SK-N-SH (cell line): ENCODE measurements around the gene PTPRA. TPM values are rescaled to one million over a fixed set of nuclear protein-coding genes. Genes with fewer than 3 reads are reported as not detected.

Source experiments
- CTCF ChIA-PET: fragments of 300-600, 350-600 bp; formaldehyde crosslinking; extraction: SDS; loops from one replicate; lab custom pipeline; 2021; lab: Yijun Ruan, JAX
- POLR2A ChIA-PET: fragments of 350-600 bp; sonication (Branson Sonifier 250); formaldehyde crosslinking; extraction: SDS; loops from one replicate; lab custom pipeline; 2020; ENCODE audit warnings: antibody characterized with exemption, inconsistent platforms; lab: Yijun Ruan, JAX
- DNase-seq: peaks from one replicate; pipeline ENCODE4 v3.0.0; 2012
- H2AFZ ChIP-seq: fragments of 200-600 bp; sonication (generic); 2 replicates; pipeline ENCODE4 v1.8.1; 2016; ENCODE audit warnings: antibody characterized with exemption, mild to moderate bottlenecking, low read depth
- H3F3A ChIP-seq: fragments of 200-600 bp; sonication (generic); replicated peaks from 2 replicates; pipeline ENCODE3; 2016; ENCODE audit warnings: antibody characterized with exemption, mild to moderate bottlenecking; ENCODE audit not compliant: insufficient read depth
- H3K27ac ChIP-seq, 2 experiments: fragments of 200-500 bp in 1 of 2; fragments of 200-600 bp in 1 of 2; sonication (Bioruptor generic) in 1 of 2; sonication (generic), shearing (Covaris generic) in 1 of 2; 2 replicates each; pipeline versions ENCODE4 v1.5.1 to v1.6.1; 2014 to 2016; ENCODE audit warnings: low read depth in 2 of 2, inconsistent platforms in 1 of 2, low read length in 1 of 2, mild to moderate bottlenecking in 1 of 2, mixed read lengths in 1 of 2
- H3K27me3 ChIP-seq: fragments of 200-600 bp; sonication (generic), shearing (Covaris generic); 2 replicates; pipeline ENCODE4 v1.6.1; 2016; ENCODE audit warnings: mixed run types; ENCODE audit not compliant: insufficient read depth
- H3K36me3 ChIP-seq, 2 experiments: fragments of 200-500 bp in 1 of 2; fragments of 200-600 bp in 1 of 2; sonication (Bioruptor generic) in 1 of 2; sonication (generic) in 1 of 2; replicated peaks in 1 of 2; 2 replicates each; pipeline versions ENCODE3 to v1.5.1; 2014 to 2016; ENCODE audit warnings: low read length in 1 of 2, mild to moderate bottlenecking in 1 of 2; ENCODE audit not compliant: insufficient read depth in 2 of 2, control insufficient read depth in 1 of 2
- H3K4me1 ChIP-seq, 2 experiments: fragments of 200-500 bp in 1 of 2; fragments of 200-600 bp in 1 of 2; sonication (Bioruptor generic) in 1 of 2; sonication (generic), shearing (Covaris generic) in 1 of 2; 2 replicates each; pipeline versions ENCODE4 v1.5.1 to v1.6.1; 2014 to 2016; ENCODE audit warnings: low read depth in 1 of 2, low read length in 1 of 2, mixed run types in 1 of 2; ENCODE audit not compliant: insufficient read depth in 2 of 2, control insufficient read depth in 1 of 2
- H3K4me2 ChIP-seq: fragments of 200-600 bp; sonication (generic), shearing (Covaris generic); 2 replicates; pipeline ENCODE4 v1.6.1; 2017; ENCODE audit warnings: mixed run types
- H3K4me3 ChIP-seq, 2 experiments: fragments of 200-500 bp in 1 of 2; fragments of 200-600 bp in 1 of 2; sonication (Bioruptor generic) in 1 of 2; sonication (generic), shearing (Covaris generic) in 1 of 2; 2 replicates each; pipeline versions ENCODE4 v1.5.1 to v1.8.1; 2014 to 2016; ENCODE audit warnings: low read depth in 2 of 2, inconsistent platforms in 1 of 2, low read length in 1 of 2, mild to moderate bottlenecking in 1 of 2, mixed read lengths in 1 of 2, moderate library complexity in 1 of 2
- H3K79me2 ChIP-seq: fragments of 200-600 bp; sonication (generic); 2 replicates; pipeline ENCODE4 v1.8.1; 2017; ENCODE audit warnings: mild to moderate bottlenecking; ENCODE audit not compliant: insufficient read depth
- H3K9ac ChIP-seq: fragments of 200-600 bp; sonication (generic); 2 replicates; pipeline ENCODE4 v1.6.1; 2017; ENCODE audit warnings: mixed run types
- H3K9me2 ChIP-seq: fragments of 200-600 bp; sonication (generic); 2 replicates; pipeline ENCODE4 v1.6.1; 2017; ENCODE audit warnings: mixed run types
- H3K9me3 ChIP-seq: fragments of 200-600 bp; sonication (generic); 2 replicates; pipeline ENCODE4 v1.6.1; 2017; ENCODE audit warnings: mixed run types, mild to moderate bottlenecking, moderate library complexity
- H4K20me1 ChIP-seq: fragments of 200-600 bp; sonication (generic); 2 replicates; pipeline ENCODE4 v1.6.1; 2017; ENCODE audit warnings: mild to moderate bottlenecking, mixed run types; ENCODE audit not compliant: insufficient read depth
- ELF1 ChIP-seq: IDR thresholded peaks from 2 replicates; pipeline ENCODE4 v1.4.0; 2012
- EP300 ChIP-seq, 2 experiments: IDR thresholded peaks; 2 replicates each; pipeline versions ENCODE4 v1.4.0 to v1.6.1; 2012; ENCODE audit warnings: borderline replicate concordance in 1 of 2, low read depth in 1 of 2, low read length in 1 of 2
- FOSL2 ChIP-seq: IDR thresholded peaks from 2 replicates; pipeline ENCODE4 v1.4.0; 2012; ENCODE audit warnings: low read depth, mild to moderate bottlenecking, moderate library complexity, borderline replicate concordance
- FOXJ3 ChIP-seq: sonication (generic); formaldehyde crosslinking; IDR thresholded peaks from 2 replicates; pipeline ENCODE4 v1.5.1; 2020; ENCODE audit warnings: mild to moderate bottlenecking, missing genetic modification reagents
- GABPA ChIP-seq: IDR thresholded peaks from 2 replicates; pipeline ENCODE4 v1.4.0; 2012; ENCODE audit warnings: low read depth, mild to moderate bottlenecking
- GATA2 ChIP-seq: sonication (generic); formaldehyde crosslinking; IDR thresholded peaks from 2 replicates; pipeline ENCODE4 v1.5.0; 2020; ENCODE audit warnings: mild to moderate bottlenecking, missing genetic modification reagents
- IRF3 ChIP-seq: fragments of 150-350 bp; IDR thresholded peaks from 2 replicates; pipeline ENCODE4 v1.6.1; 2016; ENCODE audit warnings: mild to moderate bottlenecking, low read depth, low read length
- JUND ChIP-seq: IDR thresholded peaks from 2 replicates; pipeline ENCODE4 v1.4.0; 2012
- MXI1 ChIP-seq: IDR thresholded peaks from 2 replicates; pipeline ENCODE4 v1.6.1; 2012; ENCODE audit warnings: mild to moderate bottlenecking, low read depth, low read length, improper control_type of control experiment
- NRF1 ChIP-seq: IDR thresholded peaks from 2 replicates; pipeline ENCODE4 v1.6.1; 2012; ENCODE audit warnings: low read depth, mild to moderate bottlenecking, low read length
- PBX3 ChIP-seq: IDR thresholded peaks from 2 replicates; pipeline ENCODE4; 2012
- POLR2AphosphoS5 ChIP-seq: IDR thresholded peaks from 2 replicates; pipeline ENCODE4 v1.6.1; 2012; ENCODE audit warnings: low read depth, low read length
- RCOR1 ChIP-seq: fragments of 150-350 bp; IDR thresholded peaks from 2 replicates; pipeline ENCODE4 v1.6.1; 2017; ENCODE audit warnings: antibody characterized with exemption, low read length
- RFX5 ChIP-seq: IDR thresholded peaks from 2 replicates; pipeline ENCODE4 v1.6.1; 2012; ENCODE audit warnings: mild to moderate bottlenecking, improper control_type of control experiment, low read length
- SMC3 ChIP-seq: IDR thresholded peaks from 2 replicates; pipeline ENCODE4 v1.6.1; 2012; ENCODE audit warnings: low read depth, low read length, improper control_type of control experiment
- TAF1 ChIP-seq: IDR thresholded peaks from 2 replicates; pipeline ENCODE4 v1.6.1; 2012; ENCODE audit warnings: low read depth, mild to moderate bottlenecking, low read length, moderate library complexity, borderline replicate concordance
- TCF12 ChIP-seq: IDR thresholded peaks from 2 replicates; pipeline ENCODE4 v1.4.0; 2012
- WGBS: methylation state at CpG from one replicate; pipeline ENCODE4 v1.1.6; 2017; ENCODE audit warnings: low lambda C conversion rate; 5-methylcytosine and 5-hydroxymethylcytosine counted together
- polyA plus RNA-seq, 3 experiments: library from polyadenylated mRNA; depleted of rRNA; stranded (reverse); fragments of >200 nt; gene quantifications; 2 replicates each; pipeline ENCODE4 v1.2.3, GENCODE V29; 2012
- TF ChIP-seq, protein P1 (sequence below): IDR thresholded peaks from 2 replicates; pipeline ENCODE4 v1.6.1; 2012; ENCODE audit warnings: mild to moderate bottlenecking, low read depth, low read length, moderate library complexity
- TF ChIP-seq, protein P2 (sequence below): IDR thresholded peaks from 2 replicates; pipeline ENCODE4 v1.4.0; 2012; ENCODE audit warnings: low read depth
- TF ChIP-seq, protein P3 (sequence below): IDR thresholded peaks from 2 replicates; pipeline ENCODE4 v1.4.0; 2012; ENCODE audit warnings: low read depth, borderline replicate concordance
- TF ChIP-seq, protein P4 (sequence below): fragments of 150-350 bp; IDR thresholded peaks from 2 replicates; pipeline ENCODE4 v1.6.1; 2017; ENCODE audit warnings: antibody characterized with exemption, low read length, low read depth, borderline replicate concordance

The PTPRA gene
- polyA plus RNA-seq, 1 of the 3 experiments (the other 2 are of a cell fraction) = 47.6 TPM

DNA sequence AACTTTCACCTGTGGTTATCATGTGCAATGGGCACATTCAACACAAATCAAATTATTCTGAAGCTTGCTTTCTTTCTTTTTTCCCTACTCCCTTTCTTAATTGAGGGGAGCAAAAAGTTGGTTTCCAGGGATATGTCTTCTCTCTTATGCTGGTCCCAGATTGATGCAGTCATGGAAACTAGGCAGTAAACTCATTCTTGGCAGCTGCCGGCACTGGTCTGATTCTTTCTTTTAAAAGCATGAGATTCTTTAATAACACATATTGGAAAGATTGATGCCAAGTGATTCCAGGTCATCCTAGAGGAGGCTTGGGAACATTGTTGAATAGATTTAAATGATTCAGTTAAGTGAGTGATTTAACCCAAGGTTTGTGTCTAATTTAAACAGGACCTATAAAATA lies 29.0 kb downstream of the PTPRA start:
- Histone ChIP-seq H3K4me1 (no peaks in the 10 kb centered on the region), H3K9ac (no peak overlapping the region), H3K79me2 (peaks cover 85% of the 10 kb centered on the region), H4K20me1 (0 out of 2 replicates have a peak, but pooled peaks cover 21% of the 10 kb centered on the region), H3K36me3 (peaks cover 0 to 5% of the 10 kb centered on the region in 2 experiments), H3K9me3 (no peaks in the 10 kb centered on the region), H3K4me3 (no peak overlapping the region), H3K4me2 (no peak overlapping the region), H3F3A (no peaks in the 10 kb centered on the region), H2AFZ (no peak overlapping the region), H3K9me2 (no peaks in the 10 kb centered on the region), H3K27me3 (no peaks in the 10 kb centered on the region), H3K27ac (peak overlapping the region in 1 of 2 experiments; percentile 5; a peak in 1 of 4 replicates)
- 53% methylated on average over 1 of the region's 1 CpG for whole genome bisulfite sequencing
- POLR2A ChIA-PET = no interaction called here
- TF ChIP-seq RCOR1 (no peak), ELF1 (no peak), GATA2 (no peak), TAF1 (no peak), FOSL2 (no peak), JUND (no peak), EP300 (IDR thresholded peaks at IDR 0.05; ENCODE audit: borderline replicate concordance in 1 of 2, low read depth in 1 of 2, low read length in 1 of 2) (no peak), NRF1 (no peak), TCF12 (no peak)
- TF ChIP-seq, protein P1, sequence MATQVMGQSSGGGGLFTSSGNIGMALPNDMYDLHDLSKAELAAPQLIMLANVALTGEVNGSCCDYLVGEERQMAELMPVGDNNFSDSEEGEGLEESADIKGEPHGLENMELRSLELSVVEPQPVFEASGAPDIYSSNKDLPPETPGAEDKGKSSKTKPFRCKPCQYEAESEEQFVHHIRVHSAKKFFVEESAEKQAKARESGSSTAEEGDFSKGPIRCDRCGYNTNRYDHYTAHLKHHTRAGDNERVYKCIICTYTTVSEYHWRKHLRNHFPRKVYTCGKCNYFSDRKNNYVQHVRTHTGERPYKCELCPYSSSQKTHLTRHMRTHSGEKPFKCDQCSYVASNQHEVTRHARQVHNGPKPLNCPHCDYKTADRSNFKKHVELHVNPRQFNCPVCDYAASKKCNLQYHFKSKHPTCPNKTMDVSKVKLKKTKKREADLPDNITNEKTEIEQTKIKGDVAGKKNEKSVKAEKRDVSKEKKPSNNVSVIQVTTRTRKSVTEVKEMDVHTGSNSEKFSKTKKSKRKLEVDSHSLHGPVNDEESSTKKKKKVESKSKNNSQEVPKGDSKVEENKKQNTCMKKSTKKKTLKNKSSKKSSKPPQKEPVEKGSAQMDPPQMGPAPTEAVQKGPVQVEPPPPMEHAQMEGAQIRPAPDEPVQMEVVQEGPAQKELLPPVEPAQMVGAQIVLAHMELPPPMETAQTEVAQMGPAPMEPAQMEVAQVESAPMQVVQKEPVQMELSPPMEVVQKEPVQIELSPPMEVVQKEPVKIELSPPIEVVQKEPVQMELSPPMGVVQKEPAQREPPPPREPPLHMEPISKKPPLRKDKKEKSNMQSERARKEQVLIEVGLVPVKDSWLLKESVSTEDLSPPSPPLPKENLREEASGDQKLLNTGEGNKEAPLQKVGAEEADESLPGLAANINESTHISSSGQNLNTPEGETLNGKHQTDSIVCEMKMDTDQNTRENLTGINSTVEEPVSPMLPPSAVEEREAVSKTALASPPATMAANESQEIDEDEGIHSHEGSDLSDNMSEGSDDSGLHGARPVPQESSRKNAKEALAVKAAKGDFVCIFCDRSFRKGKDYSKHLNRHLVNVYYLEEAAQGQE = no peak
- TF ChIP-seq, protein P2, sequence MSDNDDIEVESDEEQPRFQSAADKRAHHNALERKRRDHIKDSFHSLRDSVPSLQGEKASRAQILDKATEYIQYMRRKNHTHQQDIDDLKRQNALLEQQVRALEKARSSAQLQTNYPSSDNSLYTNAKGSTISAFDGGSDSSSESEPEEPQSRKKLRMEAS = no peak
- TF ChIP-seq, protein P3, sequence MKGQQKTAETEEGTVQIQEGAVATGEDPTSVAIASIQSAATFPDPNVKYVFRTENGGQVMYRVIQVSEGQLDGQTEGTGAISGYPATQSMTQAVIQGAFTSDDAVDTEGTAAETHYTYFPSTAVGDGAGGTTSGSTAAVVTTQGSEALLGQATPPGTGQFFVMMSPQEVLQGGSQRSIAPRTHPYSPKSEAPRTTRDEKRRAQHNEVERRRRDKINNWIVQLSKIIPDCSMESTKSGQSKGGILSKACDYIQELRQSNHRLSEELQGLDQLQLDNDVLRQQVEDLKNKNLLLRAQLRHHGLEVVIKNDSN = no peak
- CTCF ChIA-PET = interaction anchor here (1.4 kb wide), 1 partner anchor 15 kb away, joined by 3 read pairs; no protein-coding TSS in a partner anchor
- no peak for DNase-seq

DNA sequence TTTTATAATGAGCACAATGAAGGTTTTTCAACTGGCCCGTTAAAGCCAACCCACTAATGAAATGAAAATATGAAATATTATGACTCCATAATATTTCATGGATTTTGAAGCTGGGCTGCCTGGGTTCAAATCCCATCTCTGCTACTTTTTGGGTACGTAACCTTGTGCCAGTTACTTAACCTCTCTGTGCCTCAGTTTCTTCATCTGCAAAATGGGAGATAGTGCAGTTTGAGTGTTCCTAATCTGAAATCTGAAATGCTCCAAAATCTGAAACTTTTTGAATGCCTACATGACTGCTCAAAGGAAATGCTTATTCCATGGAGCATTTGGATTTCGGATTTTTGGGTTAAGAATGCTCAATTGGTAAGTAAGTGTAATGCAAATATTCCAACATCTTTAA lies 29.5 kb downstream of the PTPRA start:
- H3K79me2 ChIP-seq = peaks cover 80% of the 10 kb centered on the region
- no peak overlapping the region for H3K4me3 ChIP-seq
- H3K4me1 ChIP-seq = no peaks in the 10 kb centered on the region
- no peak overlapping the region for H3K4me2 ChIP-seq
- H3K9me2 ChIP-seq = no peaks in the 10 kb centered on the region
- H4K20me1 ChIP-seq = 0 out of 2 replicates have a peak, but pooled peaks cover 21% of the 10 kb centered on the region
- H3F3A ChIP-seq = peaks cover 4% of the 10 kb centered on the region
- no peak for DNase-seq
- no peaks in the 10 kb centered on the region for H3K27me3 ChIP-seq
- no peak overlapping the region for H2AFZ ChIP-seq
- H3K27ac ChIP-seq = peak overlapping the region in 1 of 2 experiments; percentile 5; a peak in 1 of 4 replicates
- peaks cover 0 to 5% of the 10 kb centered on the region in 2 experiments for H3K36me3 ChIP-seq
- 98% methylated on average over 3 of the region's 3 CpGs for WGBS
- H3K9me3 ChIP-seq = no peaks in the 10 kb centered on the region
- CTCF ChIA-PET = interaction anchor here (0.6 to 1.5 kb wide), 3 partner anchors 10 to 216 kb away, joined by 3 read pairs; no protein-coding TSS in a partner anchor
- POLR2A ChIA-PET = no interaction called here
- no peak overlapping the region for H3K9ac ChIP-seq
- TF ChIP-seq TCF12 (no peak), FOXJ3 (no peak), SMC3 (no peak), PBX3 (no peak), GABPA (no peak), ELF1 (no peak), EP300 (IDR thresholded peaks at IDR 0.05; ENCODE audit: borderline replicate concordance in 1 of 2, low read depth in 1 of 2, low read length in 1 of 2) (no peak), POLR2AphosphoS5 (no peak), MXI1 (no peak), IRF3 (no peak), RFX5 (no peak)
- TF ChIP-seq, protein P2 = no peak
- TF ChIP-seq, protein P4, sequence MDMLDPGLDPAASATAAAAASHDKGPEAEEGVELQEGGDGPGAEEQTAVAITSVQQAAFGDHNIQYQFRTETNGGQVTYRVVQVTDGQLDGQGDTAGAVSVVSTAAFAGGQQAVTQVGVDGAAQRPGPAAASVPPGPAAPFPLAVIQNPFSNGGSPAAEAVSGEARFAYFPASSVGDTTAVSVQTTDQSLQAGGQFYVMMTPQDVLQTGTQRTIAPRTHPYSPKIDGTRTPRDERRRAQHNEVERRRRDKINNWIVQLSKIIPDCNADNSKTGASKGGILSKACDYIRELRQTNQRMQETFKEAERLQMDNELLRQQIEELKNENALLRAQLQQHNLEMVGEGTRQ = no peak
